ENCODE measurements around the gene BABAM2. TPM values are rescaled to one million over a fixed set of nuclear protein-coding genes. Genes with fewer than 3 reads are reported as not detected.

Gene BABAM2
- total and polyA plus RNA-seq, 2 experiments from 2014 or later, result 31.8 to 83.3 TPM

DNA sequence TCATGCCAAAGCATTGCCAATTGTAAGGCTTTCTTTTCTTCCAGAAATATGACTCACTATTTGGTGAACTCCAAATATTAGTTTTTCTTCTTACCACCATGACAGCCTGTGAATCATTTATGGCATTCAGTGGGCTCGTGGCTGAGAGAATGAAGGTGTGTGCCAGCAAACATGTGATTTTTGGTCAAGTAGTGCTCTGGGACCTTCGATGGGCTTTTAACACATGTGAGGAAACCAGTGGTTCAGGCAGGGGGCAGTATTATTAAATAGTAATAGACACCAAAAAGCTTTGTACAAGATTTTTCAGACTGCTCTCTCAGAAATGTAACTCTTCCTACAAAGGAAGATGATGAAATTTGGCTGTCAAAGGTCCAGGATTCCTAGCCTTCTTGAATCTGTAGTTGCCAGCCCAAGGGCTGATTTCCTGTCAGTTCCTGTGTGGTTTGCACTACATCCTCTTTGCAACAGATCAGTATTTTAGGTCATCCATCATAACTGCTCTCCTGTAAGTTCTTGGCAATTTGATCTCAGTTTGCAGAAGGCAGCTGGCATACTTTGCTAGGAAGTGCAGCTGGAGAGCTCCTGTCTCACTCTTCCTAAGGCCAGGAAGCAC, 64.3 kb downstream of the BABAM2 start:
- Histone ChIP-seq H3K4me3 (no peak overlapping the region), H3K4me1 (ENCODE audit: low read depth) (peaks cover 15% of the 10 kb centered on the region), H3K9me3 (ENCODE audit: low read depth) (no peaks in the 10 kb centered on the region), H3K27me3 (no peaks in the 10 kb centered on the region), H3K36me3 (no peaks in the 10 kb centered on the region), H3K27ac (no peak overlapping the region)
- peak; percentile 10 to 99 for DNase-seq (ENCODE audit: low read depth in 1 of 2, low spot score in 1 of 2)
- TF ChIP-seq, protein P1, sequence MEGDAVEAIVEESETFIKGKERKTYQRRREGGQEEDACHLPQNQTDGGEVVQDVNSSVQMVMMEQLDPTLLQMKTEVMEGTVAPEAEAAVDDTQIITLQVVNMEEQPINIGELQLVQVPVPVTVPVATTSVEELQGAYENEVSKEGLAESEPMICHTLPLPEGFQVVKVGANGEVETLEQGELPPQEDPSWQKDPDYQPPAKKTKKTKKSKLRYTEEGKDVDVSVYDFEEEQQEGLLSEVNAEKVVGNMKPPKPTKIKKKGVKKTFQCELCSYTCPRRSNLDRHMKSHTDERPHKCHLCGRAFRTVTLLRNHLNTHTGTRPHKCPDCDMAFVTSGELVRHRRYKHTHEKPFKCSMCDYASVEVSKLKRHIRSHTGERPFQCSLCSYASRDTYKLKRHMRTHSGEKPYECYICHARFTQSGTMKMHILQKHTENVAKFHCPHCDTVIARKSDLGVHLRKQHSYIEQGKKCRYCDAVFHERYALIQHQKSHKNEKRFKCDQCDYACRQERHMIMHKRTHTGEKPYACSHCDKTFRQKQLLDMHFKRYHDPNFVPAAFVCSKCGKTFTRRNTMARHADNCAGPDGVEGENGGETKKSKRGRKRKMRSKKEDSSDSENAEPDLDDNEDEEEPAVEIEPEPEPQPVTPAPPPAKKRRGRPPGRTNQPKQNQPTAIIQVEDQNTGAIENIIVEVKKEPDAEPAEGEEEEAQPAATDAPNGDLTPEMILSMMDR (IDR thresholded peaks at IDR 0.05; ENCODE audit: low read depth, low read length), result peak; percentile 50

DNA sequence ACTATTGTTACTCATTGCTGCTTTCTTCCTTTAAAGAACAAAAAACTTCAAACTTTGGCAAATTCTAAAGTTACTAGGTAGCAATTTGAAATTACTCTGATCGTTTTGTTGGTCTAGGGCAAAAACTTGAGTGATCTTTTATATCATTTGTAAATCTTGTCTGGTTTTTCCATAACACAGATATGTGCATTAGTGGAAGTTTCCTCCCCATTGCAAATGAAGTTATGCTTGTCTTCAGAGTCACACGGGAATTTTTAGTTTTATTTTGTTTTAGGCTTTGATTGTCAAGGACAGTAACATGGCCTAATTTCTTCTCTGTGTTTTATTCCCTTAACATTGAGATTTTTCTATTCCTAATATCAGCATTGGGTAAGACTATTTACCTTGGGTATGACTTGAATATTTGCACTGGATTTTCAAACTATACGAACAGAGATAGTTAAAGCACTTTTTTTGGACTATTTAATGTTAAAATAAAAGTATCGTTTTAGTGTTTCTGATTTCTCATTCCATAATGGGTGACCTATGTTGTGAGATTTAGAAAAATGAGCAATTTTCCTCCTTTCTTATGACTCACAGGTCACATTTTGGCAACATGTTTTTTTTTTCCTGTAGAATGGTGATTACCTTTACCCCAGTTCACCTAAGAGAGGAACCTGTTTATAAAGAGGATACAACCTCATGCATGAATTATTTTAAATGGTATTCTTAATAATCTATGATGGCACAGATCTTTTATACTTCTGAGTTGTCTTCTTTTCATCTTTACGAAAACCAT, 65.0 kb downstream of the BABAM2 start:
- DNase-seq (ENCODE audit: low read depth in 1 of 2, low spot score in 1 of 2), result no peak
- TF ChIP-seq, protein P1 (IDR thresholded peaks at IDR 0.05; ENCODE audit: low read depth, low read length), result no peak
- Histone ChIP-seq H3K9me3 (ENCODE audit: low read depth) (no peaks in the 10 kb centered on the region), H3K27ac (no peak overlapping the region), H3K36me3 (no peaks in the 10 kb centered on the region), H3K27me3 (no peaks in the 10 kb centered on the region), H3K4me3 (no peak overlapping the region), H3K4me1 (ENCODE audit: low read depth) (peaks cover 15% of the 10 kb centered on the region)

- Histone ChIP-seq H3K4me3 (no peak overlapping the region), H3K27me3 (no peaks in the 10 kb centered on the region), H3K9me3 (ENCODE audit: low read depth) (no peaks in the 10 kb centered on the region), H3K36me3 (no peaks in the 10 kb centered on the region), H3K4me1 (ENCODE audit: low read depth) (peaks cover 15% of the 10 kb centered on the region), H3K27ac (no peak overlapping the region)
- TF ChIP-seq, protein P1 (IDR thresholded peaks at IDR 0.05; ENCODE audit: low read depth, low read length), result no peak
- DNase-seq (ENCODE audit: low read depth in 1 of 2, low spot score in 1 of 2), result peak in 1 of 2 donors; percentile 84
Observed at GRCh38 chr2:27956888-27957287, 66.4 kb downstream of the BABAM2 start.

- no peaks in the 10 kb centered on the region for H3K36me3 ChIP-seq
- no peak overlapping the region for H3K27ac ChIP-seq
- H3K9me3 ChIP-seq (ENCODE audit: low read depth), result no peaks in the 10 kb centered on the region
- TF ChIP-seq, protein P1 (IDR thresholded peaks at IDR 0.05; ENCODE audit: low read depth, low read length), result no peak
- DNase-seq (ENCODE audit: low read depth in 1 of 2, low spot score in 1 of 2), result peak in 1 of 2 donors; percentile 29
- H3K27me3 ChIP-seq, result no peaks in the 10 kb centered on the region
- H3K4me3 ChIP-seq, result no peak overlapping the region
- peaks cover 15% of the 10 kb centered on the region for H3K4me1 ChIP-seq (ENCODE audit: low read depth)
Observed at GRCh38 chr2:27958711-27959378, 68.3 kb downstream of the BABAM2 start.

- no peak overlapping the region for H3K27ac ChIP-seq
- peak in 1 of 2 donors; percentile 78 for DNase-seq (ENCODE audit: low read depth in 1 of 2, low spot score in 1 of 2)
- H3K36me3 ChIP-seq, result no peaks in the 10 kb centered on the region
- TF ChIP-seq, protein P1 (IDR thresholded peaks at IDR 0.05; ENCODE audit: low read depth, low read length), result no peak
- H3K4me3 ChIP-seq, result no peak overlapping the region
- H3K9me3 ChIP-seq (ENCODE audit: low read depth), result no peaks in the 10 kb centered on the region
- H3K27me3 ChIP-seq, result no peaks in the 10 kb centered on the region
- peaks cover 15% of the 10 kb centered on the region for H3K4me1 ChIP-seq (ENCODE audit: low read depth)
Observed at GRCh38 chr2:27959496-27959895, 69.0 kb downstream of the BABAM2 start.
